Kidney (tissue), 14 donors: ENCODE measurements around the gene NME7. TPM values are rescaled to one million over a fixed set of nuclear protein-coding genes. Genes with fewer than 3 reads are reported as not detected.

Experiments
- DNase-seq, 5 donors: peaks; one replicate each; pipeline ENCODE4 v3.0.0-alpha.2; 2013 to 2020
- FAIRE-seq: peaks from 2 replicates; lab custom pipeline; 2012; peaks lifted over from hg19 to GRCh38; lab: Jason Lieb, UNC
- H3K27ac ChIP-seq, 2 donors: one replicate each; pipeline ENCODE4 v1.7.0; 2013; ENCODE audit warnings: low read depth in 2 of 2, low read length in 2 of 2, inconsistent platforms in 1 of 2
- H3K27me3 ChIP-seq: one replicate; pipeline ENCODE4 v1.7.1; 2013; ENCODE audit warnings: low read length, inconsistent platforms; ENCODE audit not compliant: control insufficient read depth, insufficient read depth
- H3K36me3 ChIP-seq, 3 donors: one replicate each; pipeline versions ENCODE4 v1.7.0 to v1.7.1; 2013; ENCODE audit warnings: low read length in 3 of 3, control low read depth in 1 of 3, inconsistent platforms in 1 of 3; ENCODE audit not compliant: insufficient read depth in 3 of 3, control insufficient read depth in 2 of 3
- H3K4me1 ChIP-seq, 3 donors: one replicate each; pipeline versions ENCODE4 v1.7.0 to v1.7.1; 2013; ENCODE audit warnings: low read length in 3 of 3, inconsistent platforms in 1 of 3, low read depth in 1 of 3; ENCODE audit not compliant: control insufficient read depth in 2 of 3, insufficient read depth in 2 of 3
- H3K4me3 ChIP-seq, 3 donors: one replicate each; pipeline versions ENCODE4 v1.7.0 to v1.8.1; 2013; ENCODE audit warnings: low read length in 3 of 3, control low read depth in 1 of 3, inconsistent platforms in 1 of 3
- H3K9ac ChIP-seq, 3 donors: one replicate each; pipeline versions ENCODE4 v1.7.0 to v1.7.1; 2013; ENCODE audit warnings: low read length in 3 of 3, control low read depth in 1 of 3, inconsistent platforms in 1 of 3
- H3K9me3 ChIP-seq, 3 donors: one replicate each; pipeline versions ENCODE4 v1.7.0 to v1.7.1; 2013; ENCODE audit warnings: low read length in 3 of 3, control low read depth in 1 of 3, inconsistent platforms in 1 of 3; ENCODE audit not compliant: control insufficient read depth in 2 of 3, insufficient read depth in 1 of 3
- intact Hi-C: fragments of 100-400 bp; cut with DNase I; formaldehyde crosslinking; loops from one replicate; pipeline ENCODE4 v1.11.1; 2022
- polyA plus RNA-seq: library from polyadenylated mRNA; stranded (reverse); fragments of 350-450 nt; fragmentation: Illumina TruSeq; extraction: RNeasy Lipid Tissue Mini Kit (QIAGEN cat#74804); gene quantifications from one replicate; pipeline ENCODE4 v1.2.3, GENCODE V29; 2014; ENCODE audit warnings: low read depth, low replicate concordance; ENCODE audit not compliant: insufficient read depth
- total RNA-seq: library from RNA; stranded (reverse); fragmentation: NEBNext Ultra II Directional; extraction: Animal tissue kit (Norgen Biotek cat#: 25700); gene quantifications from one replicate; pipeline ENCODE4 v1.2.1, GENCODE V29; 2021
- TF ChIP-seq, protein P1 (sequence below): IDR thresholded peaks from 3 replicates; pipeline ENCODE4 v1.5.1; 2012; ENCODE audit warnings: mild to moderate bottlenecking, moderate library complexity, borderline replicate concordance; ENCODE audit not compliant: insufficient read depth; ENCODE audit errors: extremely low read depth
- donor health status: control.
- donor health status: control.
- donor health status: control.
- donor health status: control.
- donor health status: control.
- donor health status: DM: yes; HTN: yes; CAD: no.
- donor health status: Normal renal cell carcinoma (clear cell type).

NME7 gene
- total and polyA plus RNA-seq, 2 donors from 2014 or later = 13.7 to 31.9 TPM

- Histone ChIP-seq H3K9ac (no peak overlapping the region), H3K36me3 (no peaks in the 10 kb centered on the region), H3K4me1 (no peaks in the 10 kb centered on the region), H3K27ac (no peak overlapping the region), H3K9me3 (no peaks in the 10 kb centered on the region), H3K4me3 (no peak overlapping the region), H3K27me3 (no peaks in the 10 kb centered on the region)
- intact Hi-C loops = no loop called here
- TF ChIP-seq, protein P1, sequence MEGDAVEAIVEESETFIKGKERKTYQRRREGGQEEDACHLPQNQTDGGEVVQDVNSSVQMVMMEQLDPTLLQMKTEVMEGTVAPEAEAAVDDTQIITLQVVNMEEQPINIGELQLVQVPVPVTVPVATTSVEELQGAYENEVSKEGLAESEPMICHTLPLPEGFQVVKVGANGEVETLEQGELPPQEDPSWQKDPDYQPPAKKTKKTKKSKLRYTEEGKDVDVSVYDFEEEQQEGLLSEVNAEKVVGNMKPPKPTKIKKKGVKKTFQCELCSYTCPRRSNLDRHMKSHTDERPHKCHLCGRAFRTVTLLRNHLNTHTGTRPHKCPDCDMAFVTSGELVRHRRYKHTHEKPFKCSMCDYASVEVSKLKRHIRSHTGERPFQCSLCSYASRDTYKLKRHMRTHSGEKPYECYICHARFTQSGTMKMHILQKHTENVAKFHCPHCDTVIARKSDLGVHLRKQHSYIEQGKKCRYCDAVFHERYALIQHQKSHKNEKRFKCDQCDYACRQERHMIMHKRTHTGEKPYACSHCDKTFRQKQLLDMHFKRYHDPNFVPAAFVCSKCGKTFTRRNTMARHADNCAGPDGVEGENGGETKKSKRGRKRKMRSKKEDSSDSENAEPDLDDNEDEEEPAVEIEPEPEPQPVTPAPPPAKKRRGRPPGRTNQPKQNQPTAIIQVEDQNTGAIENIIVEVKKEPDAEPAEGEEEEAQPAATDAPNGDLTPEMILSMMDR = no peak
- FAIRE-seq (no peak), DNase-seq (no peak)
Observed at GRCh38 chr1:169092399-169092798, 275.2 kb downstream of the NME7 start.

DNA sequence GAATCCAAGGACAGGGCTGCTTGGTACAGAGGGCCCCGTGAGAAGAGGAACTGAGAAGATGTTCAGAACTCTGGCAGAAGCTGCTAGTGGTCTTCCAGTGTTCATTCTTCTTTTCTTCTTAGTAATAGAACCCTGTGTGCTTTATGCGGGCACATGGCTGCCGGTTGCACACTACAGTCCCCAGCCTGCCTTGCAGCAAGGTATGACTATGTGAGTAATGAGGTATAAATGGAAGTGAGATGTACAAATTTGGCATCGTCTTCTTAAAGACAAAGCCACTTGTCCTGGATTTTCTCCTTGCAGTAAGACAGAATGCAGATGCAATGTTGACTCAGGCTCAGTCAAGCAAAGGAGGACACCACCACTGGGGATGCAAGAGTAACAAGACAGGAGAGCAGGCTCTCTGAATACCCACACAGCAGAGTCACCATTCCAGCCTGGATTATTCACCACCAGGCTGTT is 276.1 kb downstream of the NME7 start:
- no peak overlapping the region for H3K9ac ChIP-seq
- H3K27me3 ChIP-seq = no peaks in the 10 kb centered on the region
- FAIRE-seq (no peak), DNase-seq (no peak)
- TF ChIP-seq, protein P1 = no peak
- no peak overlapping the region for H3K27ac ChIP-seq
- no peaks in the 10 kb centered on the region for H3K36me3 ChIP-seq
- intact Hi-C loops = no loop called here
- no peaks in the 10 kb centered on the region for H3K9me3 ChIP-seq
- H3K4me1 ChIP-seq = no peaks in the 10 kb centered on the region
- no peak overlapping the region for H3K4me3 ChIP-seq

- FAIRE-seq (no peak), DNase-seq (no peak)
- Histone ChIP-seq H3K4me1 (no peaks in the 10 kb centered on the region), H3K9ac (no peak overlapping the region), H3K9me3 (no peaks in the 10 kb centered on the region), H3K36me3 (no peaks in the 10 kb centered on the region), H3K27me3 (no peaks in the 10 kb centered on the region), H3K27ac (no peak overlapping the region), H3K4me3 (no peak overlapping the region)
- intact Hi-C loops = no loop called here
- TF ChIP-seq, protein P1 = no peak
Observed at GRCh38 chr1:169090900-169091311, 276.7 kb downstream of the NME7 start.

GRCh38 chr1:169090308-169090899 is 277.2 kb downstream of the NME7 start:
- DNase-seq (no peak), FAIRE-seq (no peak)
- Histone ChIP-seq H3K27me3 (no peaks in the 10 kb centered on the region), H3K4me3 (no peak overlapping the region), H3K9me3 (no peaks in the 10 kb centered on the region), H3K36me3 (no peaks in the 10 kb centered on the region), H3K9ac (no peak overlapping the region), H3K4me1 (no peaks in the 10 kb centered on the region), H3K27ac (no peak overlapping the region)
- TF ChIP-seq, protein P1 = no peak
- intact Hi-C loops = no loop called here
